HepG2 (cell line): Measurements from ENCODE around the gene NEK7.
"Not testable (repeated sequence)": the region's sequence is repeated elsewhere in the genome, so short reads cannot be mapped to it uniquely, and the experiment has no call there.

Source experiments
- CBFB ChIP-seq: sonication (generic); formaldehyde crosslinking; IDR thresholded peaks from 2 replicates; pipeline ENCODE4 v1.4.0; 2020; ENCODE audit warnings: missing genetic modification reagents
- CTCF ChIP-seq: sonication (generic); formaldehyde crosslinking; IDR thresholded peaks from 2 replicates; pipeline ENCODE4 v1.5.0; 2020; ENCODE audit warnings: mild to moderate bottlenecking, missing genetic modification reagents, moderate library complexity
- ETV6 ChIP-seq: sonication (generic); formaldehyde crosslinking; conservative IDR thresholded peaks from 2 replicates; pipeline ENCODE4 v1.4.0; 2020; ENCODE audit warnings: missing genetic modification reagents
- FOXA1 ChIP-seq, 2 experiments: fragments of 450-650 bp in 1 of 2; sonication (generic) in 1 of 2; formaldehyde crosslinking in 1 of 2; IDR thresholded peaks; 2 replicates each; pipeline versions ENCODE4 v1.4.0 to v1.6.1; 2016 to 2020; ENCODE audit warnings: missing genetic modification reagents in 1 of 2
- FUBP1 ChIP-seq: sonication (generic); formaldehyde crosslinking; IDR thresholded peaks from 2 replicates; pipeline ENCODE4 v1.5.1; 2020; ENCODE audit warnings: missing genetic modification reagents, mild to moderate bottlenecking, borderline replicate concordance
- HDAC2 ChIP-seq: sonication (generic); formaldehyde crosslinking; IDR thresholded peaks from 2 replicates; pipeline ENCODE4 v1.4.0; 2020; ENCODE audit warnings: missing genetic modification reagents
- MIER3 ChIP-seq: IDR thresholded peaks from 2 replicates; pipeline ENCODE4 v1.6.1; 2016; ENCODE audit warnings: missing compliant biosample characterization, borderline replicate concordance
- PHF8 ChIP-seq: sonication (generic); formaldehyde crosslinking; IDR thresholded peaks from 2 replicates; pipeline ENCODE4 v1.5.0; 2020; ENCODE audit warnings: missing genetic modification reagents
- POLR2AphosphoS5 ChIP-seq: IDR thresholded peaks from 2 replicates; pipeline ENCODE4 v1.6.1; 2012; ENCODE audit warnings: low read depth, low read length
- SKI ChIP-seq: fragments of 450-650 bp; IDR thresholded peaks from one replicate; pipeline ENCODE4 v1.6.1; 2018; ENCODE audit warnings: mild to moderate bottlenecking; ENCODE audit not compliant: partially characterized antibody
- STAT6 ChIP-seq: sonication (generic); formaldehyde crosslinking; IDR thresholded peaks from 2 replicates; pipeline ENCODE4 v1.4.0; 2020; ENCODE audit warnings: missing genetic modification reagents, mild to moderate bottlenecking, borderline replicate concordance
- ZNF562 ChIP-seq: sonication (generic); formaldehyde crosslinking; IDR thresholded peaks from 2 replicates; pipeline ENCODE4 v1.8.0; 2022; ENCODE audit warnings: missing genetic modification reagents, borderline replicate concordance

GRCh38 chr1:198314817-198315216, 158.0 kb downstream of the NEK7 start:
- TF ChIP-seq CBFB (CRISPR knock-in tag); FOXA1 (IDR thresholded peaks at IDR 0.05); FOXA1 (CRISPR knock-in tag; IDR thresholded peaks at IDR 0.05); PHF8; MIER3 (CRISPR knock-in tag); CTCF (CRISPR knock-in tag); ETV6; FUBP1 (CRISPR knock-in tag); ZNF562 (CRISPR knock-in tag); STAT6 (CRISPR knock-in tag); SKI; POLR2AphosphoS5; HDAC2 (CRISPR knock-in tag): not testable (repeated sequence)
